IMR-90 (cell line): ENCODE data around the gene KRTAP5-7. TPM values are rescaled to one million over a fixed set of nuclear protein-coding genes. Genes with fewer than 3 reads are reported as not detected.

Experiments used
- ATAC-seq: fragments of 200-7000 bp; cut with Tn5 transposase; 2 replicates; pipeline ENCODE4 v1.9.1; 2020; ENCODE audit warnings: low read depth, mild to moderate bottlenecking, moderate library complexity
- BruUV-seq: library from RNA; stranded (reverse); fragments of 400-500 nt; replicated peaks from 2 replicates; lab custom pipeline; 2021; lab: Mats Ljungman, UMichigan
- CTCF ChIA-PET: fragments of 300-600 bp; formaldehyde crosslinking; extraction: SDS; loops from one replicate; lab custom pipeline; 2021; ENCODE audit warnings: antibody characterized with exemption; lab: Yijun Ruan, JAX
- POLR2A ChIA-PET: fragments of 300-600 bp; sonication (Branson Sonifier 250); formaldehyde crosslinking; loops from one replicate; lab custom pipeline; 2022; ENCODE audit warnings: antibody characterized with exemption; ENCODE audit not compliant: unreplicated experiment; lab: Charles Lee
- DNase-seq: peaks from one replicate; pipeline ENCODE4 v3.0.0; 2013
- H2AFZ ChIP-seq: replicated peaks from 2 replicates; pipeline ENCODE3; 2013; ENCODE audit warnings: low read length, mild to moderate bottlenecking; ENCODE audit not compliant: poor library complexity
- H2AK5ac ChIP-seq: 2 replicates; pipeline ENCODE4 v1.6.1; 2013; ENCODE audit warnings: low read depth, low read length, inconsistent platforms
- H2AK9ac ChIP-seq: replicated peaks from 2 replicates; pipeline ENCODE3; 2013; ENCODE audit warnings: mild to moderate bottlenecking, low read depth, low read length, moderate library complexity; ENCODE audit not compliant: poor library complexity
- H2BK120ac ChIP-seq: 2 replicates; pipeline ENCODE4 v1.6.1; 2013; ENCODE audit warnings: low read depth, low read length, inconsistent platforms
- H2BK15ac ChIP-seq: 3 replicates; pipeline ENCODE4 v1.6.1; 2013; ENCODE audit warnings: low read depth, low read length, inconsistent platforms
- H2BK20ac ChIP-seq: 2 replicates; pipeline ENCODE4 v1.6.1; 2013; ENCODE audit warnings: low read depth, mild to moderate bottlenecking, inconsistent platforms, low read length, moderate library complexity
- H2BK5ac ChIP-seq: 2 replicates; pipeline ENCODE4 v1.6.1; 2013; ENCODE audit warnings: mild to moderate bottlenecking, low read depth, low read length, inconsistent platforms; ENCODE audit not compliant: poor library complexity, severe bottlenecking
- H3K14ac ChIP-seq: replicated peaks from 2 replicates; pipeline ENCODE4 v1.6.1; 2013; ENCODE audit warnings: low read depth, low read length, inconsistent platforms
- H3K18ac ChIP-seq: 2 replicates; pipeline ENCODE4 v1.6.1; 2013; ENCODE audit warnings: low read depth, low read length, control low read depth
- H3K23ac ChIP-seq: 2 replicates; pipeline ENCODE4 v1.6.1; 2013; ENCODE audit warnings: low read depth, low read length, inconsistent platforms
- H3K27ac ChIP-seq: 2 replicates; pipeline ENCODE4 v1.5.1; 2013; ENCODE audit warnings: mild to moderate bottlenecking, control low read depth, low read length; ENCODE audit not compliant: insufficient read depth
- H3K27me3 ChIP-seq: 2 replicates; pipeline ENCODE4 v1.6.1; 2013; ENCODE audit warnings: low read length; ENCODE audit not compliant: control insufficient read depth, insufficient read depth
- H3K36me3 ChIP-seq: 2 replicates; pipeline ENCODE4 v1.6.1; 2013; ENCODE audit warnings: low read length, mixed read lengths; ENCODE audit not compliant: control insufficient read depth, insufficient read depth
- H3K4ac ChIP-seq: 2 replicates; pipeline ENCODE4 v1.6.1; 2013; ENCODE audit warnings: low read depth, low read length, inconsistent platforms
- H3K4me1 ChIP-seq: 2 replicates; pipeline ENCODE4 v1.6.1; 2013; ENCODE audit warnings: low read length, mixed read lengths; ENCODE audit not compliant: control insufficient read depth, insufficient read depth
- H3K4me2 ChIP-seq: 2 replicates; pipeline ENCODE4 v1.6.1; 2013; ENCODE audit warnings: low read depth, mild to moderate bottlenecking, control low read depth, low read length, moderate library complexity
- H3K4me3 ChIP-seq: 2 replicates; pipeline ENCODE4 v1.5.1; 2013; ENCODE audit warnings: low read depth, mild to moderate bottlenecking, control low read depth, low read length, moderate library complexity; ENCODE audit not compliant: insufficient read depth
- H3K56ac ChIP-seq: 2 replicates; pipeline ENCODE4 v1.6.1; 2013; ENCODE audit warnings: low read length, inconsistent platforms; ENCODE audit not compliant: insufficient read depth; ENCODE audit errors: extremely low read depth
- H3K79me1 ChIP-seq, 2 experiments: 2 replicates each; pipeline ENCODE4 v1.6.1; 2013; ENCODE audit warnings: low read length in 2 of 2, inconsistent platforms in 1 of 2, low read depth in 1 of 2
- H3K9ac ChIP-seq: 2 replicates; pipeline ENCODE4 v1.6.1; 2013; ENCODE audit warnings: low read depth, low read length, control low read depth
- H3K9me1 ChIP-seq: 2 replicates; pipeline ENCODE4 v1.6.1; 2013; ENCODE audit warnings: low read length, inconsistent platforms; ENCODE audit not compliant: insufficient read depth
- H3K9me3 ChIP-seq: 2 replicates; pipeline ENCODE4 v1.6.1; 2013; ENCODE audit warnings: low read length; ENCODE audit not compliant: control insufficient read depth, insufficient read depth
- H4K20me1 ChIP-seq: 2 replicates; pipeline ENCODE4 v1.6.1; 2013; ENCODE audit warnings: low read length, inconsistent platforms; ENCODE audit not compliant: insufficient read depth
- H4K5ac ChIP-seq: 2 replicates; pipeline ENCODE4 v1.6.1; 2013; ENCODE audit warnings: mild to moderate bottlenecking, low read depth, low read length, control low read depth
- H4K8ac ChIP-seq, 2 experiments: 2 replicates each; pipeline ENCODE4 v1.6.1; 2013; ENCODE audit warnings: low read depth in 2 of 2, low read length in 2 of 2, control low read depth in 1 of 2, inconsistent platforms in 1 of 2
- H4K91ac ChIP-seq: 2 replicates; pipeline ENCODE4 v1.6.1; 2013; ENCODE audit warnings: low read depth, low read length, inconsistent platforms; ENCODE audit not compliant: insufficient read depth
- ELK1 ChIP-seq: fragments of 150-350 bp; IDR thresholded peaks from 2 replicates; pipeline ENCODE4 v1.6.1; 2016; ENCODE audit warnings: low read depth, mild to moderate bottlenecking, low read length, moderate library complexity, borderline replicate concordance
- MAFK ChIP-seq: IDR thresholded peaks from 2 replicates; pipeline ENCODE4 v1.6.1; 2012; ENCODE audit warnings: low read depth, low read length, improper control_type of control experiment
- NFE2L2 ChIP-seq: fragments of 150-350 bp; IDR thresholded peaks from 2 replicates; pipeline ENCODE4 v1.6.1; 2016; ENCODE audit warnings: low read depth, mild to moderate bottlenecking, low read length
- POLR2A ChIP-seq: IDR thresholded peaks from 2 replicates; pipeline ENCODE4 v1.6.1; 2012; ENCODE audit warnings: mild to moderate bottlenecking, low read depth, low read length
- SMC3 ChIP-seq: fragments of 150-350 bp; IDR thresholded peaks from 2 replicates; pipeline ENCODE4 v1.6.1; 2016; ENCODE audit warnings: low read depth, mild to moderate bottlenecking, antibody characterized with exemption, low read length, moderate library complexity
- USF2 ChIP-seq: fragments of 150-350 bp; IDR thresholded peaks from 2 replicates; pipeline ENCODE4 v1.6.1; 2017; ENCODE audit warnings: mild to moderate bottlenecking, antibody characterized with exemption, low read length, low read depth
- WGBS, 2 experiments: methylation state at CpG; one replicate each; pipeline versions ENCODE4 v1.1.5 to v1.1.7; 2013; ENCODE audit warnings: missing lambda C conversion rate in 2 of 2; ENCODE audit not compliant: insufficient read length in 1 of 2; ENCODE audit errors: extremely low coverage in 2 of 2; 5-methylcytosine and 5-hydroxymethylcytosine counted together
- dilution Hi-C: fragments of 300-500 bp; cut with HindIII; formaldehyde crosslinking; loops from one replicate; pipeline ENCODE4 v1.14.3; 2018; ENCODE audit warnings: low sequenced_read_pairs; ENCODE audit not compliant: unreplicated experiment
- in situ Hi-C: fragments of 300-500 bp; cut with MboI; formaldehyde crosslinking; loops from 3 replicates; pipeline ENCODE4 v1.14.3; 2019; ENCODE audit warnings: low sequenced_read_pairs, inconsistent platforms, mixed read lengths
- intact Hi-C: fragments of 100-400 bp; cut with micrococcal nuclease; formaldehyde crosslinking; loops from 2 replicates; pipeline ENCODE4 v1.10.0; 2022
- polyA plus RNA-seq, 3 experiments: library from polyadenylated mRNA; depleted of rRNA; stranded (reverse); fragments of >200 nt; gene quantifications; 2 replicates each; pipeline ENCODE4 v1.2.3, GENCODE V29; 2012; ENCODE audit warnings: low replicate concordance in 1 of 3
- total RNA-seq: library from RNA; depleted of rRNA; stranded (reverse); fragments of >200 nt; gene quantifications from 2 replicates; pipeline ENCODE4 v1.2.3, GENCODE V29; 2012
- TF ChIP-seq, protein P1 (sequence below): conservative IDR thresholded peaks from 2 replicates; pipeline ENCODE4 v1.5.1; 2012; ENCODE audit warnings: mild to moderate bottlenecking, low read depth, low read length, improper control_type of control experiment

KRTAP5-7 gene
- total and polyA plus RNA-seq, 2 of the 4 experiments (the other 2 are of a cell fraction), result not detected

- dilution Hi-C loops, result no loop called here
- Histone ChIP-seq H3K18ac (no peak overlapping the region), H3K4ac (no peak overlapping the region), H3K27ac (no peak overlapping the region), H2AK9ac (no peak overlapping the region), H2BK120ac (no peak overlapping the region), H3K36me3 (no peaks in the 10 kb centered on the region), H2BK20ac (no peak overlapping the region), H3K79me1 (no peaks in the 10 kb centered on the region), H4K20me1 (no peaks in the 10 kb centered on the region), H2AFZ (no peak overlapping the region), H2AK5ac (no peak overlapping the region), H3K4me3 (no peak overlapping the region), H3K9me1 (no peaks in the 10 kb centered on the region), H3K56ac (no peak overlapping the region), H3K23ac (no peak overlapping the region), H2BK15ac (no peak overlapping the region), H3K9me3 (no peaks in the 10 kb centered on the region), H3K4me1 (no peaks in the 10 kb centered on the region), H4K5ac (no peak overlapping the region), H2BK5ac (no peak overlapping the region), H3K14ac (no peak overlapping the region), H3K9ac (no peak overlapping the region), H4K8ac (no peak overlapping the region), H4K91ac (no peak overlapping the region), H3K4me2 (no peak overlapping the region), H3K27me3 (no peaks in the 10 kb centered on the region)
- in situ Hi-C loops, result no loop called here
- ChIA-PET POLR2A (no interaction called here), CTCF (no interaction called here)
- WGBS, 2 experiments, result 69% methylated on average over 7 of the region's 10 CpGs; no CpG with 5 or more reads in 1 of the 2 experiments
- intact Hi-C loops, result no loop called here
- no peak for DNase-seq
- BruUV-seq, result no TSS peak
- TF ChIP-seq NFE2L2 (no peak), USF2 (no peak), ELK1 (no peak), POLR2A (no peak), SMC3 (no peak), MAFK (peak; percentile 75)
- TF ChIP-seq, protein P1, sequence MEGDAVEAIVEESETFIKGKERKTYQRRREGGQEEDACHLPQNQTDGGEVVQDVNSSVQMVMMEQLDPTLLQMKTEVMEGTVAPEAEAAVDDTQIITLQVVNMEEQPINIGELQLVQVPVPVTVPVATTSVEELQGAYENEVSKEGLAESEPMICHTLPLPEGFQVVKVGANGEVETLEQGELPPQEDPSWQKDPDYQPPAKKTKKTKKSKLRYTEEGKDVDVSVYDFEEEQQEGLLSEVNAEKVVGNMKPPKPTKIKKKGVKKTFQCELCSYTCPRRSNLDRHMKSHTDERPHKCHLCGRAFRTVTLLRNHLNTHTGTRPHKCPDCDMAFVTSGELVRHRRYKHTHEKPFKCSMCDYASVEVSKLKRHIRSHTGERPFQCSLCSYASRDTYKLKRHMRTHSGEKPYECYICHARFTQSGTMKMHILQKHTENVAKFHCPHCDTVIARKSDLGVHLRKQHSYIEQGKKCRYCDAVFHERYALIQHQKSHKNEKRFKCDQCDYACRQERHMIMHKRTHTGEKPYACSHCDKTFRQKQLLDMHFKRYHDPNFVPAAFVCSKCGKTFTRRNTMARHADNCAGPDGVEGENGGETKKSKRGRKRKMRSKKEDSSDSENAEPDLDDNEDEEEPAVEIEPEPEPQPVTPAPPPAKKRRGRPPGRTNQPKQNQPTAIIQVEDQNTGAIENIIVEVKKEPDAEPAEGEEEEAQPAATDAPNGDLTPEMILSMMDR, result no peak
- ATAC-seq, result no peak
Observed at GRCh38 chr11:71532036-71532610, 5.1 kb downstream of the KRTAP5-7 start.
